Measurements from ENCODE around the gene C2CD4D. TPM values are rescaled to one million over a fixed set of nuclear protein-coding genes. Genes with fewer than 3 reads are reported as not detected.

The C2CD4D gene
- total RNA-seq, 1 experiment from 2014 or later = 0.94 TPM

DNA sequence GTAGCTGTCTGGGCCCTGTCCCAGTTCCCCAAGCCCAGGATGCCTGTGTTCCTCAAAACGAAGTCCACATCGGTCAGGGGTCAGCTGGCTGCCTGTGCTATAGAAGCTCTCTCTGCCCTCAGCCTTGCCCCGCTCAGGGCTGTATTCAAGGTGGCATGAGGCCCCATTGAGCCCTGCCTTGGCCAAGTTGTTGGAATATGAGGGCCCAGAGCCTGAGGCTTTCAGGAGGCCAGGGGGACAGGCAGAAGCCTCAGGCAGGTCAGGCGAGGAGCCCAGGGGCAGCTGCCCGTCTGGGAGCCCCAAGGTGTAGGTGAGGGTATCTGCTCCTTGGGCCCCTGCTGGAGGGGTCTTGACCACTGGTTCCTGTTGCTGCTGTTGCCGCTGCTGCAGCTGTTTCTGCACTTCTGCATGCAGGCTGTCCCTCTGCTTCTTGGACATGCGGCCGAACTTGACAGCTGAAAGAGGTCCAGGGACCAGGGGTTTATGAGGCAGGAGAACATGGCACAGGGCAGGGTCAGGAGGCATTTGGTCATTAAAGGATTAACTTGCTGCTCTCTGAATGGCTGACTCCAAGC, 24.6 kb downstream of the C2CD4D start:
- Mint-ChIP-seq H3K4me3 (no peak overlapping the region), H3K4me1 (peaks cover 5% of the 10 kb centered on the region), H3K9me3 (no peaks in the 10 kb centered on the region), H3K36me3 (no peaks in the 10 kb centered on the region), H3K27ac (no peak overlapping the region), H3K27me3 (ENCODE audit: low read depth) (no peaks in the 10 kb centered on the region)
- DNase-seq (ENCODE audit: low spot score) (no peak), ATAC-seq (no peak)
- POLR2A ChIA-PET = no interaction called here
- TF ChIP-seq ZNF416 (CRISPR knock-in tag; IDR thresholded peaks at IDR 0.05) (no peak), NR3C1 (CRISPR knock-in tag; conservative IDR thresholded peaks at IDR 0.05; ENCODE audit: low read depth) (no peak), ZNF232 (CRISPR knock-in tag; IDR thresholded peaks at IDR 0.05) (no peak), MXD4 (CRISPR knock-in tag; IDR thresholded peaks at IDR 0.05; ENCODE audit: borderline replicate concordance) (no peak), JAZF1 (CRISPR knock-in tag; IDR thresholded peaks at IDR 0.05) (no peak), TEAD1 (CRISPR knock-in tag; IDR thresholded peaks at IDR 0.05) (no peak), PRDM15 (CRISPR knock-in tag; IDR thresholded peaks at IDR 0.05) (no peak), ZNF121 (CRISPR knock-in tag; IDR thresholded peaks at IDR 0.05) (no peak), ELF4 (CRISPR knock-in tag; IDR thresholded peaks at IDR 0.05; ENCODE audit: low read depth) (no peak), ZNF423 (CRISPR knock-in tag; IDR thresholded peaks at IDR 0.05) (no peak), HMGXB4 (CRISPR knock-in tag; IDR thresholded peaks at IDR 0.05) (no peak), OVOL2 (CRISPR knock-in tag; IDR thresholded peaks at IDR 0.05; ENCODE audit: borderline replicate concordance) (no peak), ZNF219 (CRISPR knock-in tag; IDR thresholded peaks at IDR 0.05; ENCODE audit: borderline replicate concordance) (no peak)
- TF ChIP-seq, protein P1, sequence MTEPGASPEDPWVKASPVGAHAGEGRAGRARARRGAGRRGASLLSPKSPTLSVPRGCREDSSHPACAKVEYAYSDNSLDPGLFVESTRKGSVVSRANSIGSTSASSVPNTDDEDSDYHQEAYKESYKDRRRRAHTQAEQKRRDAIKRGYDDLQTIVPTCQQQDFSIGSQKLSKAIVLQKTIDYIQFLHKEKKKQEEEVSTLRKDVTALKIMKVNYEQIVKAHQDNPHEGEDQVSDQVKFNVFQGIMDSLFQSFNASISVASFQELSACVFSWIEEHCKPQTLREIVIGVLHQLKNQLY (CRISPR knock-in tag; IDR thresholded peaks at IDR 0.05) = no peak
- CTCF ChIA-PET = no interaction called here

DNA sequence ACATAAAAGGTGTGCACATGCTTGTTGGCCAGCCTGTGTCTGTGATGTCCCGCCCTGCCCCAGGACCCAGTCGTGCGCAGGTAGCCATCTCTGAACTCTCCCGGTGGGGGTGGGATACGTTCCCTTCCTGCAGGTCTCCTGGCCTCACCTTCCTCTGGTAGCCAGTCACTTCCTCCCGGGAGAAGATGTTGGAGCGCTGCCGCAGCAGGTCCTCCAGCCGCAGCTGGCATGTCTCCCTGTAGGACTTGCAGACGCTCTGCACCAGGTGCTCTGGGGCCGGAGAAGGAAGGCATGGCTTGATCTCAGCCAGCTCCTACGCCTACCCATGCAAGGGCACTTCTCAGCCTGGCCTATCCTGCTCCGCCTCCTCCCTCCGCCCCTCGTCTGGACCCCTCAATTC, 25.2 kb downstream of the C2CD4D start:
- TF ChIP-seq, protein P2, sequence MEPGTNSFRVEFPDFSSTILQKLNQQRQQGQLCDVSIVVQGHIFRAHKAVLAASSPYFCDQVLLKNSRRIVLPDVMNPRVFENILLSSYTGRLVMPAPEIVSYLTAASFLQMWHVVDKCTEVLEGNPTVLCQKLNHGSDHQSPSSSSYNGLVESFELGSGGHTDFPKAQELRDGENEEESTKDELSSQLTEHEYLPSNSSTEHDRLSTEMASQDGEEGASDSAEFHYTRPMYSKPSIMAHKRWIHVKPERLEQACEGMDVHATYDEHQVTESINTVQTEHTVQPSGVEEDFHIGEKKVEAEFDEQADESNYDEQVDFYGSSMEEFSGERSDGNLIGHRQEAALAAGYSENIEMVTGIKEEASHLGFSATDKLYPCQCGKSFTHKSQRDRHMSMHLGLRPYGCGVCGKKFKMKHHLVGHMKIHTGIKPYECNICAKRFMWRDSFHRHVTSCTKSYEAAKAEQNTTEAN (CRISPR knock-in tag; IDR thresholded peaks at IDR 0.05) = no peak
- TF ChIP-seq ZNF532 (CRISPR knock-in tag; IDR thresholded peaks at IDR 0.05; ENCODE audit: borderline replicate concordance) = no peak
- no peak for TF ChIP-seq CREB1 (CRISPR knock-in tag; IDR thresholded peaks at IDR 0.05)
- TF ChIP-seq, protein P3, sequence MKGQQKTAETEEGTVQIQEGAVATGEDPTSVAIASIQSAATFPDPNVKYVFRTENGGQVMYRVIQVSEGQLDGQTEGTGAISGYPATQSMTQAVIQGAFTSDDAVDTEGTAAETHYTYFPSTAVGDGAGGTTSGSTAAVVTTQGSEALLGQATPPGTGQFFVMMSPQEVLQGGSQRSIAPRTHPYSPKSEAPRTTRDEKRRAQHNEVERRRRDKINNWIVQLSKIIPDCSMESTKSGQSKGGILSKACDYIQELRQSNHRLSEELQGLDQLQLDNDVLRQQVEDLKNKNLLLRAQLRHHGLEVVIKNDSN (CRISPR knock-in tag; IDR thresholded peaks at IDR 0.05) = no peak
- H3K27ac Mint-ChIP-seq = no peak overlapping the region
- ChIA-PET CTCF (no interaction called here), POLR2A (no interaction called here)
- ATAC-seq (no peak), DNase-seq (ENCODE audit: low spot score) (no peak)
- no peak overlapping the region for H3K4me3 Mint-ChIP-seq
- H3K27me3 Mint-ChIP-seq (ENCODE audit: low read depth) = no peaks in the 10 kb centered on the region
- no peaks in the 10 kb centered on the region for H3K36me3 Mint-ChIP-seq
- H3K9me3 Mint-ChIP-seq = no peaks in the 10 kb centered on the region
- peaks cover 11% of the 10 kb centered on the region for H3K4me1 Mint-ChIP-seq

All from WTC11 (cell line).